GM23248 (cell line): ENCODE measurements around the gene GMPPB.

ENCODE experiments used
- EZH2 ChIP-seq: fragments of 200-600 bp; sonication (generic); IDR thresholded peaks from 2 replicates; pipeline ENCODE4 v1.6.1; 2018; ENCODE audit warnings: antibody characterized with exemption, mild to moderate bottlenecking; ENCODE audit not compliant: insufficient read depth, poor library complexity, severe bottlenecking
- EZH2phosphoT487 ChIP-seq: fragments of 200-600 bp; sonication (generic); IDR thresholded peaks from 2 replicates; pipeline ENCODE4 v1.6.1; 2018; ENCODE audit warnings: antibody characterized with exemption, moderate library complexity, mild to moderate bottlenecking, low read depth; ENCODE audit not compliant: insufficient read depth

DNA sequence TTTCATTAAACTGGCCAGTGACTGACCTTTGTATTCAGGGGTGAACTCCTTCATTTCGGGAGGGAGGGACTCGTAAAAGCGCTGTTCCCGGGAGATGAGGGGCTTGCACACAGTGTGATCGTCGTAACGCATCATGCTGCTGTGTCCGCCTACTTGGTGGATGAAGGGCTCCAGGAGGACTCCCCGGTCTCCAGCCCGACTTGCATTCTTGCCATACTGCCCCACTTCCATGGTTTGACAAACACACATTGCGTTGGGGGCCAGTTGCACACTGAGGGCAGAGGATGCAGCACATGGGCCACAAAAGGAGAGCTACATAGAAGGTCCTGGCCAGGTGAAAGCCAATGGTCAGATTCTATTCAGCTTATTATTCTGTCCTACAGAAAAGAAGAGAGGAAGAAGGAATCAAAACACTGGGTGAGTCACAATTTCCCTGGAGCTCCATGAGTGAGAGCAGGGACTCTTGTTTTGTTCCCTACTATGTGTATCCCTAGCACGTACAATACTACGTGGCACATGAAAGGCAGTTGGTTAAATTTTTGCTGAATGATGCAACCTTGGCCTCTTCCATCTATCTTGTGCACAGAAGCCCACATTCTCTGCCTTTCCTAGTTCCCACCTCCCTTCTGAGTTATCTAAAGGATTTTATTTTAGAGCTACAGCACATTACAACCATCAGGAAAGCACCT, 24.2 kb upstream of the GMPPB start:
- TF ChIP-seq EZH2 (no peak), EZH2phosphoT487 (no peak)
